ENCODE results near the gene STX12.
"Not testable (repeated sequence)": the region's sequence is repeated elsewhere in the genome, so short reads cannot be mapped to it uniquely, and the experiment has no call there.

The STX12 gene

GRCh38 chr1:27773826-27774445 is 917 bp downstream of the STX12 start:
- no peak for DNase-seq (ENCODE audit: low read depth)

GRCh38 chr1:27774654-27775053 is 1.6 kb downstream of the STX12 start:
- H3K4me3 ChIP-seq (ENCODE audit: low read depth, low read length), result peak overlapping the region; percentile 99
- in situ Hi-C loops (cut with HindIII; ENCODE audit: low sequenced_read_pairs), result no loop called here
- TF ChIP-seq CTCF (IDR thresholded peaks at IDR 0.05; ENCODE audit: low read depth, low read length, missing control alignments), result no peak
- DNase-seq (ENCODE audit: low read depth), result no peak

More at GRCh38 chr1:27773826-27774445, 917 bp downstream of the STX12 start:
- in situ Hi-C loops (cut with HindIII; ENCODE audit: low sequenced_read_pairs), result no loop called here
- TF ChIP-seq CTCF (IDR thresholded peaks at IDR 0.05; ENCODE audit: low read depth, low read length, missing control alignments), result no peak
- H3K4me3 ChIP-seq (ENCODE audit: low read depth, low read length), result peak overlapping the region; percentile 99

- H3K4me3 ChIP-seq (ENCODE audit: low read depth, low read length); in situ Hi-C loops (cut with HindIII; ENCODE audit: low sequenced_read_pairs); DNase-seq (ENCODE audit: low read depth): not testable (repeated sequence)
Measured at GRCh38 chr1:27775336-27775735, 2.3 kb downstream of the STX12 start.

- H3K4me3 ChIP-seq (ENCODE audit: low read depth, low read length); DNase-seq (ENCODE audit: low read depth); in situ Hi-C loops (cut with HindIII; ENCODE audit: low sequenced_read_pairs): not testable (repeated sequence)
Measured at GRCh38 chr1:27776276-27776675, 3.3 kb downstream of the STX12 start.

GRCh38 chr1:27778056-27778455 is 5.0 kb downstream of the STX12 start:
- DNase-seq (ENCODE audit: low read depth), result no peak
- no peak for TF ChIP-seq CTCF (IDR thresholded peaks at IDR 0.05; ENCODE audit: low read depth, low read length, missing control alignments)
- in situ Hi-C loops (cut with HindIII; ENCODE audit: low sequenced_read_pairs), result no loop called here

GRCh38 chr1:27779122-27779521 is 6.1 kb downstream of the STX12 start:
- no peak for DNase-seq (ENCODE audit: low read depth)
- in situ Hi-C loops (cut with HindIII; ENCODE audit: low sequenced_read_pairs), result no loop called here
- H3K4me3 ChIP-seq (ENCODE audit: low read depth, low read length), result no peak overlapping the region
- TF ChIP-seq CTCF (IDR thresholded peaks at IDR 0.05; ENCODE audit: low read depth, low read length, missing control alignments), result no peak

More at GRCh38 chr1:27778056-27778455, 5.0 kb downstream of the STX12 start:
- no peak overlapping the region for H3K4me3 ChIP-seq (ENCODE audit: low read depth, low read length)

GRCh38 chr1:27782950-27783349 is 9.9 kb downstream of the STX12 start:
- H3K4me3 ChIP-seq (ENCODE audit: low read depth, low read length), result no peak overlapping the region
- no peak for DNase-seq (ENCODE audit: low read depth)
- no peak for TF ChIP-seq CTCF (IDR thresholded peaks at IDR 0.05; ENCODE audit: low read depth, low read length, missing control alignments)
- in situ Hi-C loops (cut with HindIII; ENCODE audit: low sequenced_read_pairs), result no loop called here

- H3K4me3 ChIP-seq (ENCODE audit: low read depth, low read length), result no peak overlapping the region
- no peak for DNase-seq (ENCODE audit: low read depth)
- no peak for TF ChIP-seq CTCF (IDR thresholded peaks at IDR 0.05; ENCODE audit: low read depth, low read length, missing control alignments)
- in situ Hi-C loops (cut with HindIII; ENCODE audit: low sequenced_read_pairs), result no loop called here
Measured at GRCh38 chr1:27784700-27785099, 11.7 kb downstream of the STX12 start.
